Suppressor macrophage (primary cell): ENCODE data around the gene TRIM36.

Source experiments
- DNase-seq, 4 experiments: peaks; one replicate each; pipeline ENCODE4 v3.0.0-alpha.2; 2020 to 2022

The TRIM36 gene

GRCh38 chr5:115166744-115167393 is 2.8 kb downstream of the TRIM36 start:
- DNase-seq, result no peak

- DNase-seq, result no peak
Measured at GRCh38 chr5:115165790-115166189, 3.9 kb downstream of the TRIM36 start.

GRCh38 chr5:115160975-115161475 is 8.7 kb downstream of the TRIM36 start:
- no peak for DNase-seq

- no peak for DNase-seq
Measured at GRCh38 chr5:115151208-115151805, 18.4 kb downstream of the TRIM36 start.

- DNase-seq, result no peak
Measured at GRCh38 chr5:115150512-115150911, 19.2 kb downstream of the TRIM36 start.

GRCh38 chr5:115147052-115147451 is 22.7 kb downstream of the TRIM36 start:
- DNase-seq, result no peak

GRCh38 chr5:115136294-115136693 is 33.4 kb downstream of the TRIM36 start:
- DNase-seq, result no peak

GRCh38 chr5:115132465-115132864 is 37.2 kb downstream of the TRIM36 start:
- DNase-seq, result peak; percentile 19 to 60 (median 38)

GRCh38 chr5:115126303-115126702 is 43.4 kb downstream of the TRIM36 start:
- DNase-seq, result no peak

GRCh38 chr5:115124741-115125140 is 45.0 kb downstream of the TRIM36 start:
- no peak for DNase-seq

- no peak for DNase-seq
Measured at GRCh38 chr5:115116001-115116400, 53.7 kb downstream of the TRIM36 start.

- DNase-seq, result no peak
Measured at GRCh38 chr5:115109840-115110239, 59.9 kb downstream of the TRIM36 start.

- DNase-seq, result no peak
Measured at GRCh38 chr5:115109356-115109755, 60.4 kb downstream of the TRIM36 start.

GRCh38 chr5:115100319-115100955 is 69.3 kb downstream of the TRIM36 start:
- DNase-seq, result no peak

GRCh38 chr5:115098041-115098702 is 71.5 kb downstream of the TRIM36 start:
- peak; percentile 54 to 76 (median 65) for DNase-seq

GRCh38 chr5:115097236-115097635 is 72.5 kb downstream of the TRIM36 start:
- no peak for DNase-seq

- DNase-seq, result no peak
Measured at GRCh38 chr5:115096034-115096769, 73.5 kb downstream of the TRIM36 start.

GRCh38 chr5:115087951-115088350 is 81.8 kb downstream of the TRIM36 start:
- DNase-seq, result no peak

- no peak for DNase-seq
Measured at GRCh38 chr5:115086473-115086872, 83.2 kb downstream of the TRIM36 start.

GRCh38 chr5:115084246-115084793 is 85.4 kb downstream of the TRIM36 start:
- DNase-seq, result no peak

GRCh38 chr5:115079924-115080623 is 89.6 kb downstream of the TRIM36 start:
- DNase-seq, result no peak
